ENCODE data around the gene P4HA3. TPM values are rescaled to one million over a fixed set of nuclear protein-coding genes. Genes with fewer than 3 reads are reported as not detected.

The P4HA3 gene
- total and polyA plus RNA-seq, 9 donors, result 0.80 to 9.3 (median 2.2) TPM

Other genes starting within 250 kb of the P4HA3 start
- gene C2CD3, start 140.6 kb downstream of the P4HA3 start, total RNA-seq, result 14.5 TPM
- gene C2CD3, start 140.6 kb downstream of the P4HA3 start, polyA plus RNA-seq (ENCODE audit: insufficient read depth in 1 of 8, insufficient read length in 8 of 8, low replicate concordance in 1 of 8), result 10 to 100 TPM; 15.5 to 25.8 (median 19.5) TPM
- 27.1 TPM for gene PPME1, start 140.4 kb downstream of the P4HA3 start, total RNA-seq
- 10 to 100 TPM; 40.3 to 48.1 (median 44.0) TPM for gene PPME1, start 140.4 kb downstream of the P4HA3 start, polyA plus RNA-seq (ENCODE audit: insufficient read depth in 1 of 8, insufficient read length in 8 of 8, low replicate concordance in 1 of 8)
- 4.3 TPM for gene PGM2L1, start 86.8 kb upstream of the P4HA3 start, total RNA-seq
- 1 to 10 TPM; 3.5 to 5.3 (median 4.4) TPM for gene PGM2L1, start 86.8 kb upstream of the P4HA3 start, polyA plus RNA-seq (ENCODE audit: insufficient read depth in 1 of 8, insufficient read length in 8 of 8, low replicate concordance in 1 of 8)
- 2.4 TPM for gene KCNE3, start 155.9 kb upstream of the P4HA3 start, total RNA-seq
- gene KCNE3, start 155.9 kb upstream of the P4HA3 start, polyA plus RNA-seq (ENCODE audit: insufficient read depth in 1 of 8, insufficient read length in 8 of 8, low replicate concordance in 1 of 8), result 1 to 10 TPM; 1.2 to 3.7 (median 2.4) TPM
- gene LIPT2, start 182.1 kb upstream of the P4HA3 start, total RNA-seq, result 3.2 TPM
- 1 to 10 TPM; 1.3 to 2.6 (median 2.3) TPM for gene LIPT2, start 182.1 kb upstream of the P4HA3 start, polyA plus RNA-seq (ENCODE audit: insufficient read depth in 1 of 8, insufficient read length in 8 of 8, low replicate concordance in 1 of 8)

Data from muscle of leg (tissue), 9 donors.